Common myeloid progenitor, CD34-positive (primary cell): ENCODE results near the gene TMA7B.

Experiments used
- CTCF ChIA-PET: fragments of 350-600 bp; sonication (Branson Sonifier 250); formaldehyde crosslinking; loops from one replicate; lab custom pipeline; 2021; ENCODE audit warnings: antibody characterized with exemption; lab: Charles Lee
- POLR2A ChIA-PET: fragments of 350-600 bp; sonication (Branson Sonifier 250); formaldehyde crosslinking; loops from one replicate; lab custom pipeline; 2021; ENCODE audit warnings: antibody characterized with exemption; lab: Charles Lee
- DNase-seq, 3 donors: peaks; one replicate each; pipeline versions ENCODE4 v3.0.0 to v3.0.0-alpha.2; 2013
- H3K27ac ChIP-seq, 2 experiments: 1 replicate in 1 of 2; 2 replicates in 1 of 2; pipeline ENCODE4 v1.7.0; 2013; ENCODE audit warnings: inconsistent platforms in 2 of 2, low read length in 2 of 2, mild to moderate bottlenecking in 2 of 2, low read depth in 1 of 2, moderate library complexity in 1 of 2; ENCODE audit not compliant: severe bottlenecking in 2 of 2, insufficient read depth in 1 of 2, poor library complexity in 1 of 2
- H3K27me3 ChIP-seq, 5 experiments: replicated peaks in 2 of 5; 1 replicate in 3 of 5; 2 replicates in 2 of 5; pipeline versions ENCODE4 v1.6.1 to v1.7.0; 2013; ENCODE audit warnings: low read length in 4 of 5, mild to moderate bottlenecking in 2 of 5, moderate library complexity in 2 of 5, inconsistent platforms in 1 of 5; ENCODE audit not compliant: insufficient read depth in 5 of 5, control insufficient read depth in 4 of 5
- H3K36me3 ChIP-seq, 4 experiments: 1 replicate in 2 of 4; 2 replicates in 2 of 4; pipeline versions ENCODE4 v1.6.1 to v1.7.0; 2013; ENCODE audit warnings: low read length in 3 of 4, control low read depth in 1 of 4, mild to moderate bottlenecking in 1 of 4; ENCODE audit not compliant: control insufficient read depth in 4 of 4, insufficient read depth in 4 of 4
- H3K4me1 ChIP-seq, 4 experiments: 1 replicate in 3 of 4; 2 replicates in 1 of 4; pipeline versions ENCODE4 v1.6.1 to v1.7.1; 2013; ENCODE audit warnings: low read length in 3 of 4, mild to moderate bottlenecking in 3 of 4, control low read depth in 1 of 4, inconsistent platforms in 1 of 4, moderate library complexity in 1 of 4; ENCODE audit not compliant: control insufficient read depth in 4 of 4, insufficient read depth in 4 of 4; ENCODE audit errors: control extremely low read depth in 1 of 4
- H3K4me3 ChIP-seq, 7 experiments: 1 replicate in 4 of 7; 2 replicates in 3 of 7; pipeline versions ENCODE4 v1.5.1 to v1.7.0; 2013; ENCODE audit warnings: mild to moderate bottlenecking in 7 of 7, low read length in 6 of 7, moderate library complexity in 6 of 7, inconsistent platforms in 2 of 7, low read depth in 2 of 7, control low read depth in 1 of 7; ENCODE audit not compliant: insufficient read depth in 4 of 7, control insufficient read depth in 1 of 7; ENCODE audit errors: extremely low read depth in 1 of 7
- H3K9me3 ChIP-seq, 5 experiments: 1 replicate in 4 of 5; 2 replicates in 1 of 5; pipeline versions ENCODE4 v1.6.1 to v1.7.1; 2013; ENCODE audit warnings: low read length in 4 of 5, mild to moderate bottlenecking in 2 of 5, inconsistent platforms in 1 of 5, low read depth in 1 of 5, moderate library complexity in 1 of 5; ENCODE audit not compliant: control insufficient read depth in 4 of 5, insufficient read depth in 2 of 5; ENCODE audit errors: control extremely low read depth in 1 of 5
- WGBS: methylation state at CpG from one replicate; pipeline ENCODE4 v1.1.5; 2013; ENCODE audit not compliant: insufficient coverage; 5-methylcytosine and 5-hydroxymethylcytosine counted together

TMA7B gene

GRCh38 chr22:39974065-39974464 is 13.9 kb downstream of the TMA7B start:
- H3K9me3 ChIP-seq = no peaks in the 10 kb centered on the region
- H3K4me3 ChIP-seq = no peak overlapping the region
- no peaks in the 10 kb centered on the region for H3K4me1 ChIP-seq
- no peak for DNase-seq
- CTCF ChIA-PET = interaction anchor here (1.4 kb wide), 1 partner anchor 20 kb away, joined by 5 read pairs; no protein-coding TSS in a partner anchor
- H3K27me3 ChIP-seq = peaks cover 0 to 87% (median 32%) of the 10 kb centered on the region in 5 experiments
- POLR2A ChIA-PET = no interaction called here
- no peak overlapping the region for H3K27ac ChIP-seq
- no peaks in the 10 kb centered on the region for H3K36me3 ChIP-seq
- WGBS = 97% methylated on average over 3 of the region's 5 CpGs

- no peak for DNase-seq
- Histone ChIP-seq H3K36me3 (no peaks in the 10 kb centered on the region), H3K27ac (no peak overlapping the region), H3K27me3 (peaks cover 0 to 65% (median 23%) of the 10 kb centered on the region in 5 experiments), H3K4me1 (no peaks in the 10 kb centered on the region), H3K4me3 (no peak overlapping the region), H3K9me3 (no peaks in the 10 kb centered on the region)
- ChIA-PET CTCF (interaction anchor here (1.0 kb wide), 1 partner anchor 17 kb away, joined by 3 read pairs; no protein-coding TSS in a partner anchor), POLR2A (no interaction called here)
- WGBS = 100% methylated on average over 1 of the region's 6 CpGs
Observed at GRCh38 chr22:39979048-39979447, 18.9 kb downstream of the TMA7B start.

GRCh38 chr22:39979458-39979857 is 19.3 kb downstream of the TMA7B start:
- peaks cover 0 to 61% (median 21%) of the 10 kb centered on the region in 5 experiments for H3K27me3 ChIP-seq
- CTCF ChIA-PET = no interaction called here
- POLR2A ChIA-PET = no interaction called here

GRCh38 chr22:39980596-39980995 is 20.4 kb downstream of the TMA7B start:
- WGBS = 83% methylated on average over 4 of the region's 6 CpGs
- no peak for DNase-seq
- Histone ChIP-seq H3K27me3 (peaks cover 0 to 59% (median 16%) of the 10 kb centered on the region in 5 experiments), H3K4me3 (no peak overlapping the region), H3K27ac (no peak overlapping the region), H3K4me1 (no peaks in the 10 kb centered on the region), H3K9me3 (no peaks in the 10 kb centered on the region), H3K36me3 (no peaks in the 10 kb centered on the region)
- CTCF ChIA-PET = no interaction called here
- POLR2A ChIA-PET = no interaction called here

More at GRCh38 chr22:39979458-39979857, 19.3 kb downstream of the TMA7B start:
- no peak overlapping the region for H3K4me3 ChIP-seq
- H3K4me1 ChIP-seq = no peaks in the 10 kb centered on the region
- H3K27ac ChIP-seq = no peak overlapping the region
- no peaks in the 10 kb centered on the region for H3K9me3 ChIP-seq
- WGBS = 93% methylated on average over 5 of the region's 5 CpGs
- DNase-seq = no peak
- no peaks in the 10 kb centered on the region for H3K36me3 ChIP-seq

DNA sequence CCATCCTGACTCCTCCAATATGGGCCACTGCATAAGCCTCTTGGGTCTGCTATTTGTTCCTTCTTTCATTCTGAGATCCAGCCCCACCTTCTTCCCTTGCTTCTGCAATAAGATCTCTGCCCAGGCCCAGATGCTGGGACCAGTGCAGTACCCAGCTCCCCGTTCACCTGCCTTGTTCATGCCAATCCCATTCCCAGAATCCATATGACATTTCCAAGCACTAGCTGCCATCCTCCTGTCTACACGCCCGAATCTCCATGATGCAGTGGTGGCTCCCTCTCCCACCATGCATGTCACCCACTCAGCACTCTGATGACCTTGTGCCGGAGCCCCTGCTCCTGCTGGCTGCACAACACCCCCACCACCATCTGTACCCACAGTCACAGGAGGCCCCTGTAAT is 23.1 kb downstream of the TMA7B start:
- no peak for DNase-seq
- WGBS = 100% methylated on average over 2 of the region's 4 CpGs
- Histone ChIP-seq H3K27ac (no peak overlapping the region), H3K4me1 (no peaks in the 10 kb centered on the region), H3K4me3 (no peak overlapping the region), H3K27me3 (peaks cover 0 to 52% (median 9%) of the 10 kb centered on the region in 5 experiments), H3K36me3 (no peaks in the 10 kb centered on the region), H3K9me3 (no peaks in the 10 kb centered on the region)
- ChIA-PET CTCF (interaction anchor here (1.0 kb wide), 1 partner anchor 11 kb away, joined by 3 read pairs; no protein-coding TSS in a partner anchor), POLR2A (no interaction called here)

- ChIA-PET POLR2A (no interaction called here), CTCF (interaction anchor here (1.0 kb wide), 1 partner anchor 10 kb away, joined by 3 read pairs; no protein-coding TSS in a partner anchor)
- no peak overlapping the region for H3K4me3 ChIP-seq
- peaks cover 0 to 56% (median 11%) of the 10 kb centered on the region in 5 experiments for H3K27me3 ChIP-seq
- no peaks in the 10 kb centered on the region for H3K4me1 ChIP-seq
- 86% methylated on average over 2 of the region's 2 CpGs for WGBS
- DNase-seq = no peak
- no peak overlapping the region for H3K27ac ChIP-seq
- no peaks in the 10 kb centered on the region for H3K9me3 ChIP-seq
- no peaks in the 10 kb centered on the region for H3K36me3 ChIP-seq
Observed at GRCh38 chr22:39984006-39984405, 23.8 kb downstream of the TMA7B start.

DNA sequence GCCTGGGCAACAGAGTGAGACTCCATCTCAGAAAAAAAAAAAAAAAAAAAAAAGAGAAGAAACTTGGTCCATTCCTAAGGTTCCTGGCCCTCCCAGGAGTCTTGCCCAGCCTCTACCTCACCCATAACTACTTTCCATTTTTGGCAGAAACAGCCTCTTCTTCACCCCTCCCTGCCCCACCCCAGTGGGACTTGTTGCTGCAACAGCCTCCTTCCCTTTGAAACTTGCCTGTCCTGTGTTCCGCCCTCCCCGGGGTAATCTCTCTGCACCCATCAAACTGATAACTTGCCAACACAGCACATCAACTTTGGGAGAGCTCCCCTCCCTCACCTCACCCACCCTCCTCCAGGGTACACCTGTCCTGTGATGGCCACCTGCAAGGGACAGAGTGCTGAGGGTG is 24.5 kb downstream of the TMA7B start:
- no peak for DNase-seq
- Histone ChIP-seq H3K36me3 (no peaks in the 10 kb centered on the region), H3K27me3 (peaks cover 0 to 55% (median 14%) of the 10 kb centered on the region in 5 experiments), H3K4me1 (no peaks in the 10 kb centered on the region), H3K9me3 (no peaks in the 10 kb centered on the region), H3K27ac (no peak overlapping the region), H3K4me3 (no peak overlapping the region)
- 86% methylated on average over 1 of the region's 2 CpGs for WGBS
- CTCF ChIA-PET = no interaction called here
- POLR2A ChIA-PET = no interaction called here
